ENCODE measurements around the gene TNRC6B. TPM values are rescaled to one million over a fixed set of nuclear protein-coding genes. Genes with fewer than 3 reads are reported as not detected.

The TNRC6B gene
- total RNA-seq, 1 donor from 2014 or later = 60.0 TPM

DNA sequence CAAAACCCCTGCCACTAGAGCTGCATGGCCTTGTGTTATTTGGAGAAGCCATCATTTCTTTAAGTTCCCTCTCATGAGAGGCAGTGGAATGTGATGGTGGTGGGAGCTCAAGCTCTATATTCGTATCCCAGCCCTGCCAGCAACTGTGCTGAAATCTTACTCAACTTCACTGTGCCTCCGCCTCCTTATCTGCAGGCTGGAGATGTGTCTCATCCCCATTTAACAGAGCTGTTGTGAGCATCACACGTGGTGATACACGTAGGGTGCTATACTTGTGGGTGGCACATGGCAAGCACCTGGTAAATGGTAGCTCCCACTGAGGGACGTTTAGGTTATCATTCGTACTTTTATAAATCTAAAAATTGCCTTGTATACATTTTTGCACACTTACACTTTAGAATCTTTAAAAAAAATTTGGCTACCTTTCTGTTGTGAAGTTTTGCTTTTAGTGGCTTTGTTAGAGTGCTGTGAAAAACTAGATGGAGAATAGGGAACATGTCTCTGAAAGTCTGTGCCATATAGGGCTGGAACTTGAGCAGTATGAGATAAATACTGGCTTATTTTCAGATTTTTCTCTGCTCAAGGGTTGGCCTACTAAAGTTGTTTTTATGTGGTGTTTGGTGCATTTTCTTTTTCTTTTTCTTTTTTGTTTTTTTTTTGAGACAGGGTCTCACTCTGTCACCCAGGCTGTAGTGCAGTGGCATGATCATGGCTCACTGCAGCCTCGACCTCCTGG lies 23.2 kb downstream of the TNRC6B start:
- Histone ChIP-seq H3K79me2 (ENCODE audit: low read depth) (peaks cover 100% of the 10 kb centered on the region), H3K4me3 (no peak overlapping the region), H3K36me3 (no peaks in the 10 kb centered on the region), H3K4me2 (no peak overlapping the region), H3K4me1 (peaks cover 17% of the 10 kb centered on the region), H3K27me3 (no peaks in the 10 kb centered on the region), H2AFZ (replicated peaks) (no peak overlapping the region), H3F3A (ENCODE audit: low read depth) (no peaks in the 10 kb centered on the region), H3K9me3 (ENCODE audit: low read depth) (no peaks in the 10 kb centered on the region), H4K20me1 (ENCODE audit: low read depth) (peaks cover 100% of the 10 kb centered on the region), H3K9ac (no peak overlapping the region), H3K27ac (no peak overlapping the region)
- DNase-seq (ENCODE audit: low spot score) = no peak
- H3K4me1 Mint-ChIP-seq = peaks cover 29% of the 10 kb centered on the region
- no peak overlapping the region for H3K4me3 Mint-ChIP-seq
- no peaks in the 10 kb centered on the region for H3K27me3 Mint-ChIP-seq (ENCODE audit: insufficient read depth, low read depth)
- H3K9me3 Mint-ChIP-seq = no peaks in the 10 kb centered on the region
- peaks cover 14% of the 10 kb centered on the region for H3K36me3 Mint-ChIP-seq
- H3K27ac Mint-ChIP-seq = no peak overlapping the region
- no peak for TF ChIP-seq EZH2 (IDR thresholded peaks at IDR 0.05)
- TF ChIP-seq EZH2phosphoT487 (IDR thresholded peaks at IDR 0.05) = no peak
- TF ChIP-seq, protein P1, sequence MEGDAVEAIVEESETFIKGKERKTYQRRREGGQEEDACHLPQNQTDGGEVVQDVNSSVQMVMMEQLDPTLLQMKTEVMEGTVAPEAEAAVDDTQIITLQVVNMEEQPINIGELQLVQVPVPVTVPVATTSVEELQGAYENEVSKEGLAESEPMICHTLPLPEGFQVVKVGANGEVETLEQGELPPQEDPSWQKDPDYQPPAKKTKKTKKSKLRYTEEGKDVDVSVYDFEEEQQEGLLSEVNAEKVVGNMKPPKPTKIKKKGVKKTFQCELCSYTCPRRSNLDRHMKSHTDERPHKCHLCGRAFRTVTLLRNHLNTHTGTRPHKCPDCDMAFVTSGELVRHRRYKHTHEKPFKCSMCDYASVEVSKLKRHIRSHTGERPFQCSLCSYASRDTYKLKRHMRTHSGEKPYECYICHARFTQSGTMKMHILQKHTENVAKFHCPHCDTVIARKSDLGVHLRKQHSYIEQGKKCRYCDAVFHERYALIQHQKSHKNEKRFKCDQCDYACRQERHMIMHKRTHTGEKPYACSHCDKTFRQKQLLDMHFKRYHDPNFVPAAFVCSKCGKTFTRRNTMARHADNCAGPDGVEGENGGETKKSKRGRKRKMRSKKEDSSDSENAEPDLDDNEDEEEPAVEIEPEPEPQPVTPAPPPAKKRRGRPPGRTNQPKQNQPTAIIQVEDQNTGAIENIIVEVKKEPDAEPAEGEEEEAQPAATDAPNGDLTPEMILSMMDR (IDR thresholded peaks at IDR 0.05) = no peak

DNA sequence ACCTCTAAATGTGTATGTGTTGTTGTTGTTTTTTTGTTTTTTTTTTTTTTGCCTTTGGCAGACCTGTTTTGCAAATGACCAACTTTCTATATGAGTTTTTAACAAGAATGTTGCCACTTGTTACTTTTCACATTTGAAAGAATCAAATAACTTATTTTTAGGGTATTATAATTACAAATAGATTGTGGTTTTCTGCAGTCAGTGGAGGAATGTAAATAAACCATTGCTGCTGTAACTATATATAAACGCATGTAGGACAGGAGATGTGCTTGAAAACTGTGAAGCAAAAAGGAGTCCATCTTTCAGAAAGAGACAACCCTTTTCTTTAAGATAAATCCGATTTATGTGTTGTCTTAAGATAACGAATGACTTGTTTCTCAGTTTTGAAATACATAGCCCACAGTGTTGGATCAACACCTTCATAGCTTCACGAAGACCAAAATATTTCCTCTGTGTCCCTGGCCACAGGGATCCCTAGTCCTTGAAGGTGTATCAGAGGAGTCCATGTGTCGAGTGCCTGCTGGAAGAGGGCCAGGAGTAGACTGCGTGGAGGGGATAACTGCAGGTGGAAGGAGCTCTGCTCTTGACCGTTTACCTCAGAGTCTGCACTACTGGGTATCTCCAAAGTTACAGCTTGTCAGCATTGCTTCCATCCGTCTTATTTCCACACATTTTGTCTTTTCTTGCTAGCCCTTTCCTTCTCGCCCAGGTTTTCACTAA lies 24.7 kb downstream of the TNRC6B start:
- H3K4me1 Mint-ChIP-seq = peaks cover 17% of the 10 kb centered on the region
- DNase-seq (ENCODE audit: low spot score) = no peak
- no peak for TF ChIP-seq EZH2 (IDR thresholded peaks at IDR 0.05)
- TF ChIP-seq EZH2phosphoT487 (IDR thresholded peaks at IDR 0.05) = no peak
- TF ChIP-seq, protein P1 (IDR thresholded peaks at IDR 0.05) = no peak
- no peak overlapping the region for H3K9ac ChIP-seq
- peaks cover 97% of the 10 kb centered on the region for H4K20me1 ChIP-seq (ENCODE audit: low read depth)
- H3K9me3 Mint-ChIP-seq = no peaks in the 10 kb centered on the region
- no peak overlapping the region for H3K4me3 ChIP-seq
- peaks cover 100% of the 10 kb centered on the region for H3K79me2 ChIP-seq (ENCODE audit: low read depth)
- no peaks in the 10 kb centered on the region for H3K27me3 Mint-ChIP-seq (ENCODE audit: insufficient read depth, low read depth)
- H3K9me3 ChIP-seq (ENCODE audit: low read depth) = no peaks in the 10 kb centered on the region
- no peak overlapping the region for H3K4me3 Mint-ChIP-seq
- H3K27me3 ChIP-seq = no peaks in the 10 kb centered on the region
- no peak overlapping the region for H3K27ac ChIP-seq
- no peak overlapping the region for H3K4me2 ChIP-seq
- peaks cover 8% of the 10 kb centered on the region for H3K4me1 ChIP-seq
- H3K36me3 Mint-ChIP-seq = peaks cover 18% of the 10 kb centered on the region
- H3F3A ChIP-seq (ENCODE audit: low read depth) = no peaks in the 10 kb centered on the region
- no peak overlapping the region for H2AFZ ChIP-seq (replicated peaks)
- no peak overlapping the region for H3K27ac Mint-ChIP-seq
- no peaks in the 10 kb centered on the region for H3K36me3 ChIP-seq

DNA sequence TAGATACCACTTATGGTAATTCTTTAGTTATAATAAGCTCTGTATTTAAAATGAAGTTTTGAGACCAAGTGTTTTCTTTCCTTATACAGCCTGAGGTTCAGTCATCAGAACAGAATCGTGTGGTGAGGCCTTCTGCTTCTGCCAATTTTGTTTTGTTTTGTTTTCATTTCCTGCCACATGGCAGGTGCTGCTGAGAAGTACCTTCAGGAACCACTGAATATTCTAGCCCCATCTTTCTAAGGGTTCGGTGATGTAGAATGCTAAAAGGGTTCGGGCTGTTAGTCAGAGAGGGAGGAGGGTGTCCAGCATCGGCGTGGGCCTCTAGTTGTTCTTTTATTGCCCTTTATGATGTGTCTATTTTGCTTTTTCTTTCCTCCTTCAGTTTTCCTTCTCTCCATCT lies 25.8 kb downstream of the TNRC6B start:
- DNase-seq (ENCODE audit: low spot score) = no peak
- Histone ChIP-seq H2AFZ (replicated peaks) (no peak overlapping the region), H3K27ac (no peak overlapping the region), H4K20me1 (ENCODE audit: low read depth) (peaks cover 96% of the 10 kb centered on the region), H3K9ac (no peak overlapping the region), H3K36me3 (no peaks in the 10 kb centered on the region), H3K4me3 (no peak overlapping the region), H3K27me3 (no peaks in the 10 kb centered on the region), H3K4me1 (peaks cover 8% of the 10 kb centered on the region), H3F3A (ENCODE audit: low read depth) (peaks cover 3% of the 10 kb centered on the region), H3K9me3 (ENCODE audit: low read depth) (no peaks in the 10 kb centered on the region), H3K4me2 (no peak overlapping the region), H3K79me2 (ENCODE audit: low read depth) (peaks cover 100% of the 10 kb centered on the region)
- Mint-ChIP-seq H3K9me3 (no peaks in the 10 kb centered on the region), H3K4me1 (peaks cover 19% of the 10 kb centered on the region), H3K36me3 (peaks cover 17% of the 10 kb centered on the region), H3K4me3 (no peak overlapping the region), H3K27ac (no peak overlapping the region), H3K27me3 (ENCODE audit: insufficient read depth, low read depth) (no peaks in the 10 kb centered on the region)
- TF ChIP-seq, protein P1 (IDR thresholded peaks at IDR 0.05) = no peak
- no peak for TF ChIP-seq EZH2 (IDR thresholded peaks at IDR 0.05)
- no peak for TF ChIP-seq EZH2phosphoT487 (IDR thresholded peaks at IDR 0.05)

Measured in neural progenitor cell (in vitro differentiated cells).